ENCODE results near the gene COG4.

DNA sequence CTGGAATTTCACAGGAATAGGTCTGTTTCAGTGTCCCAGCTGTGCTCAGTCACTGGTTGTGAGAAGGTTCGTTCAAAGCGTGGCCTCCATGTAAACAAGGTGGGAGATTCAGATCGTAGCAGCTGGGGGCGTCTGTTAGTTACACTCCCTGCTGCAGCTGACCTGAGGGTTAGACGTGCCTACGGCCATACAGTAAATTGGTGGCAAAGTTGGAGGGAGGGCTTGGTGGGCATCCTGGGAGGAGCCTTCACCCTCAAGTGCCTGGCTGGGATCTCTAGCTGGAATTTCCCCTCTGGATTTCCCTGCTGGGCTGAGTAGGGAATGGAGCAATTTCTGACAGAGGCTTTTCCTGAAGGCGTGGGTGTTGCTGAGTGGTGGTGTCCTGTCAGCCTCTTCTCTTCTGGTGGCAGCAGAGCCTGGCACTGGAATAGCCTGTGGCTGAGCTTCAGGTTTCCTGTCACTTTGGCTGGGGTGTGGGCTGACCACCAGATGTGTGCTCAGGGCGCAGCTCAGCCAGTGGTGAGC, 62.6 kb downstream of the COG4 start:
- TF ChIP-seq, protein P1, sequence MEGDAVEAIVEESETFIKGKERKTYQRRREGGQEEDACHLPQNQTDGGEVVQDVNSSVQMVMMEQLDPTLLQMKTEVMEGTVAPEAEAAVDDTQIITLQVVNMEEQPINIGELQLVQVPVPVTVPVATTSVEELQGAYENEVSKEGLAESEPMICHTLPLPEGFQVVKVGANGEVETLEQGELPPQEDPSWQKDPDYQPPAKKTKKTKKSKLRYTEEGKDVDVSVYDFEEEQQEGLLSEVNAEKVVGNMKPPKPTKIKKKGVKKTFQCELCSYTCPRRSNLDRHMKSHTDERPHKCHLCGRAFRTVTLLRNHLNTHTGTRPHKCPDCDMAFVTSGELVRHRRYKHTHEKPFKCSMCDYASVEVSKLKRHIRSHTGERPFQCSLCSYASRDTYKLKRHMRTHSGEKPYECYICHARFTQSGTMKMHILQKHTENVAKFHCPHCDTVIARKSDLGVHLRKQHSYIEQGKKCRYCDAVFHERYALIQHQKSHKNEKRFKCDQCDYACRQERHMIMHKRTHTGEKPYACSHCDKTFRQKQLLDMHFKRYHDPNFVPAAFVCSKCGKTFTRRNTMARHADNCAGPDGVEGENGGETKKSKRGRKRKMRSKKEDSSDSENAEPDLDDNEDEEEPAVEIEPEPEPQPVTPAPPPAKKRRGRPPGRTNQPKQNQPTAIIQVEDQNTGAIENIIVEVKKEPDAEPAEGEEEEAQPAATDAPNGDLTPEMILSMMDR (IDR thresholded peaks at IDR 0.05; ENCODE audit: low read length): no peak
- TF ChIP-seq EZH2 (optimal IDR thresholded peaks at IDR 0.05; ENCODE audit: low read depth, low read length) (no peak), EZH2phosphoT487 (IDR thresholded peaks at IDR 0.05; ENCODE audit: low read length) (no peak)
